ENCODE results near the gene CFAP43. TPM values are rescaled to one million over a fixed set of nuclear protein-coding genes. Genes with fewer than 3 reads are reported as not detected.

The CFAP43 gene
- total and polyA plus RNA-seq, 2 of the 8 experiments (the other 6 are each of a cell fraction or from before 2014, with no cell fraction given), result 0.11 to 0.27 TPM

GRCh38 chr10:104259456-104259855 lies 27.3 kb upstream of the CFAP43 start:
- Histone ChIP-seq H3K79me1 (ENCODE audit: low read depth, low read length) (no peaks in the 10 kb centered on the region; the same call in 1 of the 2 replicates), H3K9ac (replicated peaks in 1 of 4; ENCODE audit: extremely low read depth in 1 of 4, low read depth in 3 of 4, low read length in 3 of 4) (no peak overlapping the region), H2BK5ac (ENCODE audit: low read depth, low read length) (no peak overlapping the region), H4K5ac (ENCODE audit: insufficient read length, low read depth, low read length) (no peak overlapping the region), H4K8ac (ENCODE audit: extremely low read depth, insufficient read depth, low read length) (no peak overlapping the region), H4K20me1 (replicated peaks in 1 of 2; ENCODE audit: control insufficient read depth in 1 of 2, insufficient read depth in 2 of 2, low read length in 2 of 2) (peaks cover 2 to 10% of the 10 kb centered on the region in 2 experiments), H3K9me3 (ENCODE audit: insufficient read depth in 2 of 2, low read depth in 1 of 2, low read length in 1 of 2) (no peaks in the 10 kb centered on the region), H3K18ac (ENCODE audit: extremely low read depth, low read length) (no peak overlapping the region), H2BK15ac (ENCODE audit: low read length) (no peak overlapping the region), H4K91ac (replicated peaks; ENCODE audit: insufficient read length, low read length) (no peak overlapping the region), H3K4me1 (replicated peaks in 1 of 4; ENCODE audit: control insufficient read depth in 3 of 4, insufficient read depth in 4 of 4, low read length in 3 of 4) (peaks cover 0 to 2% (median 1%) of the 10 kb centered on the region in 4 experiments; a peak in 6 of 7 replicates), H3K4ac (replicated peaks; ENCODE audit: insufficient read length, low read depth, low read length) (no peak overlapping the region), H2BK12ac (ENCODE audit: low read depth, low read length) (no peak overlapping the region), H3K4me3 (ENCODE audit: extremely low read depth in 1 of 4, insufficient read depth in 2 of 4, low read depth in 3 of 4, low read length in 4 of 4) (no peak overlapping the region), H2AK5ac (ENCODE audit: low read depth, low read length) (no peak overlapping the region), H3K27me3 (replicated peaks in 1 of 4; ENCODE audit: control insufficient read depth in 3 of 4, extremely low read depth in 1 of 4, insufficient read depth in 3 of 4, low read length in 3 of 4) (peaks cover 0 to 3% (median under 1%) of the 10 kb centered on the region in 4 experiments; a peak in 3 of 7 replicates), H3K79me2 (ENCODE audit: control insufficient read depth in 1 of 2, insufficient read depth in 2 of 2, low read length in 2 of 2) (peaks cover 0 to 13% of the 10 kb centered on the region in 2 experiments; a peak in 2 of 4 replicates), H2AFZ (ENCODE audit: low read length) (no peak overlapping the region), H3K56ac (replicated peaks; ENCODE audit: insufficient read length, low read depth, low read length) (no peak overlapping the region), H3K27ac (ENCODE audit: low read depth, low read length) (no peak overlapping the region), H3K23me2 (ENCODE audit: low read depth, low read length) (peaks cover 2% of the 10 kb centered on the region; the same call in 1 of the 2 replicates), H3K14ac (ENCODE audit: insufficient read length) (no peak overlapping the region), H3K36me3 (ENCODE audit: control insufficient read depth in 2 of 4, insufficient read depth in 4 of 4, low read length in 3 of 4) (peaks cover 0 to 27% (median 4%) of the 10 kb centered on the region in 4 experiments; a peak in 4 of 8 replicates), H3K4me2 (ENCODE audit: insufficient read depth in 1 of 2, low read depth in 2 of 2, low read length in 2 of 2) (no peak overlapping the region), H2BK120ac (replicated peaks; ENCODE audit: low read depth, low read length) (no peak overlapping the region), H2BK20ac (ENCODE audit: low read length) (no peak overlapping the region), H3K23ac (ENCODE audit: insufficient read length) (no peak overlapping the region)
- WGBS, 2 experiments (ENCODE audit: extremely low coverage in 1 of 2, insufficient coverage in 1 of 2, insufficient read length in 1 of 2, insufficient replicate concordance in 2 of 2, low coverage in 1 of 2, low lambda C conversion rate in 2 of 2, missing lambda C conversion rate in 1 of 2), result 89% methylated on average over 3 of the region's 3 CpGs; no CpG with 5 or more reads in 1 of the 2 experiments
- POLR2A ChIA-PET (ENCODE audit: partially characterized antibody), result interaction anchor here (1.4 to 7.7 kb wide), 2 partner anchors 9 to 10 kb away, joined by 4 to 81 read pairs; partner anchors contain the start of gene GSTO2
- DNase-seq (ENCODE audit: low read depth in 1 of 2, low spot score in 2 of 2), result no peak
- TF ChIP-seq RXRA (IDR thresholded peaks at IDR 0.05; ENCODE audit: insufficient read depth, low read depth, low read length) (no peak), YY1 (IDR thresholded peaks at IDR 0.05; ENCODE audit: low read depth, low read length) (no peak), CREB1 (IDR thresholded peaks at IDR 0.05) (no peak), GTF2F1 (IDR thresholded peaks at IDR 0.05; ENCODE audit: borderline replicate concordance, low read depth, low read length) (no peak), CBX8 (IDR thresholded peaks at IDR 0.05; ENCODE audit: borderline replicate concordance, low read depth, low read length) (no peak), GABPA (IDR thresholded peaks at IDR 0.05; ENCODE audit: borderline replicate concordance, insufficient read depth, low read length) (no peak), JUND (IDR thresholded peaks at IDR 0.05; ENCODE audit: low read length) (no peak), SIX5 (IDR thresholded peaks at IDR 0.05; ENCODE audit: low read depth, low read length) (no peak), SIRT6 (IDR thresholded peaks at IDR 0.05; ENCODE audit: low read length) (no peak)
- no peak for FAIRE-seq
- CTCF ChIA-PET (ENCODE audit: partially characterized antibody), result interaction anchor here (1.3 to 3.1 kb wide), 3 partner anchors 15 to 215 kb away, joined by 3 to 14 read pairs (median 7); no protein-coding TSS in a partner anchor

All from H1 (cell line).